HEK293 (cell line): ENCODE data around the gene PLK5.

ENCODE experiments used
- CTCF ChIA-PET: fragments of 350-600 bp; formaldehyde crosslinking; extraction: SDS; loops from one replicate; lab custom pipeline; 2021; ENCODE audit warnings: antibody characterized with exemption; lab: Yijun Ruan, JAX
- POLR2A ChIA-PET: fragments of 300-600 bp; formaldehyde crosslinking; extraction: SDS; loops from one replicate; lab custom pipeline; 2020; ENCODE audit warnings: antibody characterized with exemption, inconsistent platforms; lab: Yijun Ruan, JAX
- H3K27ac ChIP-seq: fragments of 200-500 bp; sonication (Bioruptor generic); 2 replicates; pipeline ENCODE4 v1.5.1; 2014; ENCODE audit warnings: low read depth, low read length, control low read depth, inconsistent platforms; ENCODE audit errors: extremely low read depth
- H3K36me3 ChIP-seq, 2 experiments: fragments of 200-500 bp in 1 of 2; sonication (Bioruptor generic) in 1 of 2; 1 replicate in 1 of 2; 2 replicates in 1 of 2; pipeline ENCODE4 v1.5.1; 2014 to 2017; ENCODE audit warnings: inconsistent platforms in 2 of 2, low read length in 2 of 2; ENCODE audit not compliant: control insufficient read depth in 2 of 2, insufficient read depth in 1 of 2
- H3K4me1 ChIP-seq: fragments of 200-500 bp; sonication (Bioruptor generic); 2 replicates; pipeline ENCODE4 v1.5.1; 2014; ENCODE audit warnings: mild to moderate bottlenecking, low read length, inconsistent platforms; ENCODE audit not compliant: control insufficient read depth, insufficient read depth
- H3K4me3 ChIP-seq: 2 replicates; pipeline ENCODE4 v1.5.1; 2011; ENCODE audit warnings: low read depth, mild to moderate bottlenecking, control low read depth, low read length, moderate library complexity
- H3K9me3 ChIP-seq: fragments of 200-500 bp; sonication (Bioruptor generic); 2 replicates; pipeline ENCODE4 v1.5.1; 2014; ENCODE audit warnings: low read depth, low read length, inconsistent platforms; ENCODE audit not compliant: control insufficient read depth, insufficient read depth
- EGR2 ChIP-seq: fragments of 450-650 bp; formaldehyde crosslinking; IDR thresholded peaks from 2 replicates; pipeline ENCODE4 v1.5.1; 2016; ENCODE audit warnings: low read depth, missing biosample characterization, missing genetic modification characterization
- HIC1 ChIP-seq: fragments of 450-650 bp; formaldehyde crosslinking; IDR thresholded peaks from 2 replicates; pipeline ENCODE4 v1.5.1; 2016; ENCODE audit warnings: missing biosample characterization, missing genetic modification characterization
- MEIS1 ChIP-seq: sonication (generic); formaldehyde crosslinking; IDR thresholded peaks from 2 replicates; pipeline ENCODE4 v1.8.1; 2022; ENCODE audit warnings: missing genetic modification reagents, mild to moderate bottlenecking, borderline replicate concordance
- PRDM6 ChIP-seq: fragments of 450-650 bp; formaldehyde crosslinking; IDR thresholded peaks from 2 replicates; pipeline ENCODE4 v1.5.1; 2017; ENCODE audit warnings: missing biosample characterization, missing genetic modification characterization
- REPIN1 ChIP-seq: fragments of 450-650 bp; formaldehyde crosslinking; IDR thresholded peaks from 2 replicates; pipeline ENCODE4 v1.5.1; 2017; ENCODE audit warnings: missing biosample characterization, missing genetic modification characterization, low read depth
- SCRT1 ChIP-seq: fragments of 450-650 bp; formaldehyde crosslinking; IDR thresholded peaks from 2 replicates; pipeline ENCODE4 v1.5.1; 2016; ENCODE audit warnings: missing biosample characterization, missing genetic modification characterization, borderline replicate concordance
- ZBTB10 ChIP-seq: fragments of 450-650 bp; formaldehyde crosslinking; IDR thresholded peaks from 2 replicates; pipeline ENCODE4 v1.5.1; 2016; ENCODE audit warnings: missing biosample characterization, missing genetic modification characterization
- ZFHX2 ChIP-seq: fragments of 450-650 bp; formaldehyde crosslinking; conservative IDR thresholded peaks from 2 replicates; pipeline ENCODE4 v1.5.1; 2016; ENCODE audit warnings: missing biosample characterization, missing genetic modification characterization
- ZNF10 ChIP-seq: fragments of 450-650 bp; formaldehyde crosslinking; IDR thresholded peaks from 2 replicates; pipeline ENCODE4 v1.5.1; 2017; ENCODE audit warnings: missing biosample characterization, missing genetic modification characterization
- ZNF280C ChIP-seq: fragments of 450-650 bp; formaldehyde crosslinking; IDR thresholded peaks from 2 replicates; pipeline ENCODE4 v1.5.1; 2016; ENCODE audit warnings: missing biosample characterization, missing genetic modification characterization
- ZNF362 ChIP-seq: fragments of 450-650 bp; formaldehyde crosslinking; IDR thresholded peaks from 2 replicates; pipeline ENCODE4 v1.5.1; 2016; ENCODE audit warnings: missing biosample characterization, missing genetic modification characterization
- ZNF692 ChIP-seq: fragments of 450-650 bp; formaldehyde crosslinking; IDR thresholded peaks from 2 replicates; pipeline ENCODE4 v1.5.1; 2016; ENCODE audit warnings: missing biosample characterization, missing genetic modification characterization
- ZNF792 ChIP-seq: fragments of 450-650 bp; formaldehyde crosslinking; IDR thresholded peaks from 2 replicates; pipeline ENCODE4 v1.5.1; 2016; ENCODE audit warnings: missing biosample characterization, missing genetic modification characterization

PLK5 gene

GRCh38 chr19:1513499-1514294, 10.2 kb upstream of the PLK5 start (continued):
- TF ChIP-seq ZNF692 (tag by site-specific recombination) (no peak; the same call in 1 of the 2 replicates), ZNF362 (tag by site-specific recombination) (no peak)

- CTCF ChIA-PET: interaction anchor here (0.5 to 0.7 kb wide), 2 partner anchors 16 to 30 kb away, joined by 4 to 6 read pairs; no protein-coding TSS in a partner anchor
- POLR2A ChIA-PET: no interaction called here
- no peaks in the 10 kb centered on the region for H3K36me3 ChIP-seq
- TF ChIP-seq ZNF280C (tag by site-specific recombination) (no peak), PRDM6 (tag by site-specific recombination) (no peak), MEIS1 (CRISPR knock-in tag) (no peak), SCRT1 (no peak)
- no peak overlapping the region for H3K4me3 ChIP-seq
- H3K9me3 ChIP-seq: no peaks in the 10 kb centered on the region
- no peak overlapping the region for H3K27ac ChIP-seq
- no peaks in the 10 kb centered on the region for H3K4me1 ChIP-seq
These were observed 9.6 kb upstream of the PLK5 start for GRCh38 chr19:1514295-1514661.

- no peak overlapping the region for H3K4me3 ChIP-seq
- POLR2A ChIA-PET: interaction anchor here (0.7 kb wide), 1 partner anchor 239 kb away, joined by 3 read pairs; no protein-coding TSS in a partner anchor
- H3K4me1 ChIP-seq: no peaks in the 10 kb centered on the region
- CTCF ChIA-PET: interaction anchor here (0.7 kb wide), 1 partner anchor 29 kb away, joined by 6 read pairs; no protein-coding TSS in a partner anchor
- H3K9me3 ChIP-seq: no peaks in the 10 kb centered on the region
- no peaks in the 10 kb centered on the region for H3K36me3 ChIP-seq
- H3K27ac ChIP-seq: no peak overlapping the region
- peak; percentile 66; the same call in 1 of the 2 replicates for TF ChIP-seq HIC1
- 0 out of 2 replicates have a peak, but pooled peaks have one; percentile 5 for TF ChIP-seq EGR2 (tag by site-specific recombination)
- TF ChIP-seq ZNF10 (tag by site-specific recombination): no peak
- TF ChIP-seq ZBTB10 (tag by site-specific recombination): 0 out of 2 replicates have a peak, but pooled peaks have one; percentile 22
- TF ChIP-seq ZFHX2 (tag by site-specific recombination): 0 out of 2 replicates have a peak, but pooled peaks have one; percentile 13
- peak; percentile 99 for TF ChIP-seq ZNF792
- TF ChIP-seq REPIN1 (tag by site-specific recombination): no peak
These were observed 8.7 kb upstream of the PLK5 start for GRCh38 chr19:1514986-1515721.
